Pancreas (tissue), 10 donors: Measurements from ENCODE around the gene DDAH1. TPM values are rescaled to one million over a fixed set of nuclear protein-coding genes. Genes with fewer than 3 reads are reported as not detected.

ENCODE experiments used
- ATAC-seq, 4 donors: fragments of 200-7000 bp; cut with Tn5 transposase; one replicate each; pipeline versions ENCODE4 v1.8.0 to v1.9.1; 2020; ENCODE audit warnings: mild to moderate bottlenecking in 4 of 4, moderate library complexity in 4 of 4
- DNase-seq, 6 donors: peaks; one replicate each; pipeline ENCODE4 v3.0.0-alpha.2; 2020
- FAIRE-seq: peaks from 2 replicates; lab custom pipeline; 2012; peaks lifted over from hg19 to GRCh38; lab: Jason Lieb, UNC
- H3K27ac ChIP-seq, 4 donors: fragments of 200-600 bp; sonication (generic); 1 replicate in 3 of 4; 2 replicates in 1 of 4; pipeline versions ENCODE4 v1.5.0 to v1.8.0; 2020
- H3K27me3 ChIP-seq, 4 donors: fragments of 200-600 bp; one replicate each; pipeline ENCODE4 v1.8.0; 2021
- H3K36me3 ChIP-seq, 3 donors: fragments of 200-600 bp; sonication (generic) in 1 of 3; one replicate each; pipeline versions ENCODE4 v1.5.0 to v1.8.0; 2020 to 2021
- H3K4me1 ChIP-seq, 3 donors: fragments of 200-600 bp; one replicate each; pipeline ENCODE4 v1.8.0; 2021
- H3K4me3 ChIP-seq, 4 donors: fragments of 200-600 bp; sonication (generic) in 2 of 4; one replicate each; pipeline versions ENCODE4 v1.5.0 to v1.8.0; 2020 to 2021
- H3K9me3 ChIP-seq, 4 donors: fragments of 200-600 bp; one replicate each; pipeline ENCODE4 v1.8.0; 2021
- CTCF ChIP-seq, 4 donors: fragments of 200-600 bp; sonication (generic) in 3 of 4; IDR thresholded peaks; one replicate each; pipeline versions ENCODE4 v1.5.0 to v1.8.0; 2021; ENCODE audit warnings: antibody characterized with exemption in 4 of 4
- WGBS, 2 donors: extraction: QIAGEN DNeasy Blood & Tissue Kit; methylation state at CpG; one replicate each; pipeline ENCODE4 v1.1.7; 2013; 5-methylcytosine and 5-hydroxymethylcytosine counted together
- intact Hi-C, 3 donors: fragments of 100-400 bp; cut with DNase I; formaldehyde crosslinking; loops; one replicate each; pipeline versions ENCODE4 v1.11.1 to v1.14.2; 2022
- polyA plus RNA-seq, 2 donors: library from polyadenylated mRNA; stranded (reverse); fragments of 200-250 nt; gene quantifications; one replicate each; pipeline ENCODE4 v1.2.3, GENCODE V29; 2013
- total RNA-seq, 6 donors: library from RNA; stranded (reverse); fragmentation: NEBNext Ultra II Directional in 4 of 6; extraction: Animal tissue kit (Norgen Biotek cat#: 25700) in 4 of 6; gene quantifications; one replicate each; pipeline versions ENCODE4 v1.2.1 to v1.2.4, GENCODE V29; 2021 to 2023
- donor health status: healthy with polysubstance abuse.
- donor health status: DM: no; HTN: no; CAD: no; lungs with moderate emphysema.
- donor health status: DM: no; HTN: no; CAD: no.
- donor health status: control.
- donor health status: control.
- donor health status: Bipolar disorder and iron deficiency.
- donor health status: DM: yes; HTN: yes; CAD: no.
- donor health status: DM: no; HTN: no; CAD: no.
- donor health status: DM: no; HTN: no; CAD: no.
- donor health status: DM: yes; HTN: yes; CAD: no.

Gene DDAH1
- total and polyA plus RNA-seq, 8 donors = 8.1 to 34.2 (median 22.2) TPM

- ATAC-seq (peak in 1 of 4 donors; percentile 26), FAIRE-seq (no peak), DNase-seq (no peak)
- H3K4me3 ChIP-seq = no peak overlapping the region
- 57 to 73% methylated on average over 3 of the region's 3 CpGs for WGBS, 2 donors
- no peaks in the 10 kb centered on the region for H3K36me3 ChIP-seq
- H3K9me3 ChIP-seq = no peaks in the 10 kb centered on the region
- H3K27ac ChIP-seq = no peak overlapping the region
- TF ChIP-seq CTCF (IDR thresholded peaks at IDR 0.05) = no peak
- no peaks in the 10 kb centered on the region for H3K27me3 ChIP-seq
- intact Hi-C loops = no loop called here
- H3K4me1 ChIP-seq = no peaks in the 10 kb centered on the region
These were observed 78.8 kb downstream of the DDAH1 start for GRCh38 chr1:85386068-85386722.

GRCh38 chr1:85379203-85380136 is 85.5 kb downstream of the DDAH1 start:
- intact Hi-C loops = no loop called here
- H3K9me3 ChIP-seq = no peaks in the 10 kb centered on the region
- ATAC-seq (peak in 3 of 4 donors; percentile 38 to 71 (median 55)), DNase-seq (no peak), FAIRE-seq (peak; percentile 13)
- no peak overlapping the region for H3K27ac ChIP-seq
- peaks cover 6 to 16% (median 9%) of the 10 kb centered on the region in 3 donors for H3K4me1 ChIP-seq
- no peak for TF ChIP-seq CTCF (IDR thresholded peaks at IDR 0.05)
- H3K27me3 ChIP-seq = no peaks in the 10 kb centered on the region
- H3K36me3 ChIP-seq = no peaks in the 10 kb centered on the region
- no peak overlapping the region for H3K4me3 ChIP-seq
- 79 to 82% methylated on average over 4 of the region's 4 CpGs for WGBS, 2 donors

DNA sequence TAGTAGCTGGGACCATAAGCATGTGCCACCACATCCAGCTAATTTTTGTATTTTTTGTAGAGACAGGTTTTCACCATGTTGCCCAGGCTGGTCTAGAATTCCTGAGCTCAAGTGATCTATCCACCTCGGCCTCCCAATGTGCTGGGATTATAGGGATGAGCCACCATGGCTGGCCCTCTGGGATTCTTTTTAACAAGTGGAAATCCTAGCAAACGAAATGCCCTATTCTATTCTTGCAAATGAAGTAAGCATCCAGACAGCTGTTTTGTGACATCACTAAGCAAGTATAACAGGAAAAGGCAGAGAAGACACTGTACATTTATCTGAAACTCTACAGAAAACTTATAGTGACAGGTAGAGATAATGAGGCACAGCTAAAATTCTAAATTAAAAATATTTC is 86.4 kb downstream of the DDAH1 start:
- no peak for FAIRE-seq
- no peak for DNase-seq
- Histone ChIP-seq H3K27ac (no peak overlapping the region), H3K4me1 (peaks cover 9 to 25% (median 17%) of the 10 kb centered on the region in 3 donors), H3K9me3 (no peaks in the 10 kb centered on the region), H3K36me3 (no peaks in the 10 kb centered on the region), H3K4me3 (no peak overlapping the region), H3K27me3 (no peaks in the 10 kb centered on the region)
- intact Hi-C loops = no loop called here
- WGBS, 2 donors = 84 to 97% methylated on average over 2 of the region's 2 CpGs
- no peak for TF ChIP-seq CTCF (IDR thresholded peaks at IDR 0.05)
- no peak for ATAC-seq

DNA sequence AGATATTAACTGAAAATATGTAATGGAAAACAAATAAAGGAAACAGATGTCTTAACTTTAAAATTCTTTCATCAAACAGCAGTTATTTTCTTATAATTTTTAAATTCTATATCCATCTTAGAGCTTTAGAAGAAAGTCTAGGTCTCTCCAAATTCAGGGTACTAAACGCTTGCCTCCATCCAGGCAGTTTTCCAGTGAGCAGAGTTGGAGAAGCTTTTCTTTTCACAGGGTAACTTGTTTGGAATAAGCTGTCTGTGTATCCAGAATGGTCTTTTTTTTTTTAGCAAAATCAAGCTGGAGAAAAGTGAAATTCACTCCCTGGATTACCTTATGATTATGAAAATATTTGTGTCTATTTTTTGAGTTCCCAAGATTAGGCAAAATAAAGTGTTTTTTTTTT is 88.6 kb downstream of the DDAH1 start:
- DNase-seq = no peak
- TF ChIP-seq CTCF (IDR thresholded peaks at IDR 0.05) = no peak
- Histone ChIP-seq H3K9me3 (no peaks in the 10 kb centered on the region), H3K4me3 (no peak overlapping the region), H3K4me1 (peaks cover 9 to 36% (median 20%) of the 10 kb centered on the region in 3 donors), H3K36me3 (no peaks in the 10 kb centered on the region), H3K27ac (no peak overlapping the region), H3K27me3 (no peaks in the 10 kb centered on the region)
- intact Hi-C loops = no loop called here
- FAIRE-seq = no peak
- ATAC-seq = no peak
- 72 to 81% methylated on average over 1 of the region's 1 CpG for WGBS, 2 donors
